ENCODE measurements around the gene TRAP1. TPM values are rescaled to one million over a fixed set of nuclear protein-coding genes. Genes with fewer than 3 reads are reported as not detected.
"Not testable (repeated sequence)": the region's sequence is repeated elsewhere in the genome, so short reads cannot be mapped to it uniquely, and the experiment has no call there.

Gene TRAP1
- total and polyA plus RNA-seq, 11 donors, result 65.4 to 142 (median 110) TPM

DNA sequence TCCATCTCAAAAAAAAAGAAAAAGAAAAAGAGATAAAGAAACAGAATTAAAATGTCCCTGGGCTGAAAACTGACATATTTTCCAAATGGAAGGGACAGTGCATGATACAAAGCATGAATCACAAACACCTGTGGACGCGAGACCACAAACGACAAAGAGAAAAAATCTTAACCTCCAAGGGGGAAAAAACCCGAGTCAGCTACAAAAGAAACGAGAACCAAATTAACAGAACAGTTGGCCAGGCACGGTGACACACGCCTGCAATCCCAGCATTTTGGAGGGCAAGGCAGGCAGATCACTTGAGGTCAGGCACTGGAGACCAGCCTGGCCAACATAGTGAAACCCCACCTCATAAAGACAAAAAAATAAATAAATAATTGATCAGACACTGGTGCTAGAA lies 1.9 kb downstream of the TRAP1 start:
- Histone ChIP-seq H3K4me3 (no peak overlapping the region), H3K9me3 (no peaks in the 10 kb centered on the region), H3K27me3 (no peaks in the 10 kb centered on the region), H3K4me1 (peaks cover 0 to 21% (median 10%) of the 10 kb centered on the region in 12 donors), H3K36me3 (peaks cover 0 to 8% (median 0%) of the 10 kb centered on the region in 9 donors), H3K27ac (no peak overlapping the region)
- ATAC-seq (no peak), DNase-seq (no peak)
- intact Hi-C loops (cut with DNase I), result loop anchor here in 1 of 10 donors (10.0 kb wide), 1 partner anchor 469 kb away; no protein-coding TSS in a partner anchor
- TF ChIP-seq, protein P1, sequence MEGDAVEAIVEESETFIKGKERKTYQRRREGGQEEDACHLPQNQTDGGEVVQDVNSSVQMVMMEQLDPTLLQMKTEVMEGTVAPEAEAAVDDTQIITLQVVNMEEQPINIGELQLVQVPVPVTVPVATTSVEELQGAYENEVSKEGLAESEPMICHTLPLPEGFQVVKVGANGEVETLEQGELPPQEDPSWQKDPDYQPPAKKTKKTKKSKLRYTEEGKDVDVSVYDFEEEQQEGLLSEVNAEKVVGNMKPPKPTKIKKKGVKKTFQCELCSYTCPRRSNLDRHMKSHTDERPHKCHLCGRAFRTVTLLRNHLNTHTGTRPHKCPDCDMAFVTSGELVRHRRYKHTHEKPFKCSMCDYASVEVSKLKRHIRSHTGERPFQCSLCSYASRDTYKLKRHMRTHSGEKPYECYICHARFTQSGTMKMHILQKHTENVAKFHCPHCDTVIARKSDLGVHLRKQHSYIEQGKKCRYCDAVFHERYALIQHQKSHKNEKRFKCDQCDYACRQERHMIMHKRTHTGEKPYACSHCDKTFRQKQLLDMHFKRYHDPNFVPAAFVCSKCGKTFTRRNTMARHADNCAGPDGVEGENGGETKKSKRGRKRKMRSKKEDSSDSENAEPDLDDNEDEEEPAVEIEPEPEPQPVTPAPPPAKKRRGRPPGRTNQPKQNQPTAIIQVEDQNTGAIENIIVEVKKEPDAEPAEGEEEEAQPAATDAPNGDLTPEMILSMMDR (IDR thresholded peaks at IDR 0.05), result no peak
- no peak for TF ChIP-seq POLR2A (IDR thresholded peaks at IDR 0.05)
- 93 to 94% (median 93%) methylated on average over 7 of the region's 7 CpGs for WGBS, 4 donors

DNA sequence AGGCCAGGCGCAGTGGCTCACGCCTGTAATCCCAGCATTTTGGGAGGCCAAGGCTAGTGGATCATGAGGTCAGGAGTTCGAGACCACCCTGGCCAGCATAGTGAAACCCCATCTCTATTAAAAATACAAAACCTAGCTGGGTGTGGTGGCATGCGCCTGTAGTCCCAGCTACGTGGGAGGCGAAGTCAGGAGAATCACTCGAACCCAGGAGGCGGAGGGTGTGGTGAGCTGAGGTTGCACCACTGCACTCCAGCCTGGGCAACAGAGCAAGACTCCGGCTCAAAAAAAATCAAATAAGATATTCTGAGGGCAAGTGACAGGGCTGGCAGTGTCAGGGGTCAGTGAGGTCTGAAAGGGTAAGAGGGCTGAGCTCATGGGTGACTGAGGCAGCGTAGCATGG lies 2.9 kb downstream of the TRAP1 start:
- H3K27ac ChIP-seq, H3K9me3 ChIP-seq, ATAC-seq, H3K27me3 ChIP-seq, H3K36me3 ChIP-seq, DNase-seq, H3K4me3 ChIP-seq: not testable (repeated sequence)
- H3K4me1 ChIP-seq, result peaks cover 0 to 18% (median 10%) of the 10 kb centered on the region in 12 donors
- WGBS, 4 donors, result 95 to 98% (median 97%) methylated on average over 10 of the region's 10 CpGs
- intact Hi-C loops (cut with DNase I), result loop anchor here in 1 of 10 donors (10.0 kb wide), 1 partner anchor 470 kb away; no protein-coding TSS in a partner anchor

DNA sequence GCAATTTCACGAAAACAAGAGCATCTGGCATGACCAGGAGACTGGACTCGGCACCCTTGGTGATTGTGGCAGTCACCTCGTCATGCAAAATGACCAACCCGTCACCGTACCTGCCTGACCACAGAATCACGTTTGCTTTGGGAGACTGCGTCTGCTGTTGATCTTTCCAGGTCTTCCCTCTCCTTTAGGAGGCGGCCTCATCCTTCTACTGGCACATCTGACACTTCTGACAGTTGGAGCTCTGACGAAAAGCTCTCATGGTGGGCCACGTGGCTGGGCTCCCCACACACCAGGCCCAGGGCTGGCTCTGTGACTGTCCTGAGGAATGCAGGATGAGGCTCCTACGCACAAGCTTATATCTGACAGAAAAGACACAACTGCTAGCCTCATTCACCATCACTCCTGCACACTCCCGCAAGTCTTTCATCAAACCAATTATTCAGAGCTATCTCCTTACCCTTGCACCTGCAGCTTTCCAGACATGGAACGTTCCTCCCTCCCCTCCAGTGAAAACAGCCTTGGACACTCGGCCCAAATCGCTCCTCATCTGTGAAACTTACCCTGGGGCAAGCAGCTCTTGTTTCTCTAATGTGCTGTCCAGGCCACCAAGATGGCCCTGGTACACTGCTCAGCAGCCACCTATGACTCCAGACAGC lies 3.6 kb downstream of the TRAP1 start:
- DNase-seq, result no peak
- H3K36me3 ChIP-seq, result peaks cover 0 to 8% (median 0%) of the 10 kb centered on the region in 9 donors
- ATAC-seq, result no peak
- H3K9me3 ChIP-seq, result no peaks in the 10 kb centered on the region
- H3K4me3 ChIP-seq, result no peak overlapping the region
- TF ChIP-seq, protein P1 (IDR thresholded peaks at IDR 0.05), result no peak
- no peak for TF ChIP-seq POLR2A (IDR thresholded peaks at IDR 0.05)
- H3K4me1 ChIP-seq, result peaks cover 0 to 18% (median 10%) of the 10 kb centered on the region in 12 donors
- H3K27me3 ChIP-seq, result no peaks in the 10 kb centered on the region
- intact Hi-C loops (cut with DNase I), result loop anchor here in 1 of 10 donors (10.0 kb wide), 1 partner anchor 471 kb away; no protein-coding TSS in a partner anchor
- WGBS, 4 donors, result 84 to 85% (median 85%) methylated on average over 15 of the region's 15 CpGs
- no peak overlapping the region for H3K27ac ChIP-seq

DNA sequence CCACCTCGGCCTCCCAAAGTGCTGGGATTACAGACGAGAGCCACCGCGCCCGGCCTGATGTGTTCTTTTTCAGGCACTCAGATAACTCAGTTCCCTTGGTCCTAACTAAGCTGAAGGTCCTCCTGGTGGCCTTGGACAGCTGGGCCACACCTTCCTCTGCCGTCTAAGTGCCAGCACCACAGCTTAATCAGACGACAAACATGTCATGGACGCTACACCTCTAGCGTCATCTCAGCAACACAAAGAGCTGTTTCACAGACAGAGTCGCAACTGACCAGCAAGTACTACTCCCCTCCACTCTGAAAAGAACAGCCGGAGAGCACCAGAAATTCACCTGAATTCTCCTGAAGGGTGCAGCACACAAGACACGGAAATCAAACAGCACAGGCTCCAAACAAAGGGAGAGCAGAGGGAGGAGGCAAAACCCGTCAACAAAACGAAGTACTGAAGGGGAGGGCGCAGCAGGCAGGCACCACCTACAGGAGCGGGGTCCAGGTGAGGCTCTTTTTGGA lies 4.4 kb downstream of the TRAP1 start:
- DNase-seq, result peak in 1 of 5 donors; percentile 1
- no peak for TF ChIP-seq POLR2A (IDR thresholded peaks at IDR 0.05)
- TF ChIP-seq, protein P1 (IDR thresholded peaks at IDR 0.05), result no peak
- Histone ChIP-seq H3K9me3 (no peaks in the 10 kb centered on the region), H3K4me1 (peaks cover 0 to 14% (median 7%) of the 10 kb centered on the region in 12 donors), H3K27me3 (no peaks in the 10 kb centered on the region), H3K36me3 (peaks cover 0 to 8% (median 0%) of the 10 kb centered on the region in 9 donors), H3K4me3 (no peak overlapping the region), H3K27ac (no peak overlapping the region)
- WGBS, 4 donors, result 85 to 90% (median 87%) methylated on average over 16 of the region's 16 CpGs
- no peak for ATAC-seq
- intact Hi-C loops (cut with DNase I), result loop anchor here in 1 of 10 donors (10.0 kb wide), 1 partner anchor 472 kb away; no protein-coding TSS in a partner anchor
